Ovary (tissue), 3 donors: ENCODE results near the gene PDE7B.

Source experiments
- EP300 ChIP-seq: sonication (generic); formaldehyde crosslinking; IDR thresholded peaks from one replicate; pipeline ENCODE4 v1.6.1; 2017; ENCODE audit warnings: antibody characterized with exemption
- POLR2A ChIP-seq: fragments of 450-650 bp; IDR thresholded peaks from one replicate; pipeline ENCODE4 v1.6.1; 2017; ENCODE audit warnings: antibody characterized with exemption, mild to moderate bottlenecking, moderate library complexity
- TF ChIP-seq, protein P1 (sequence below), 3 donors: fragments of 450-650 bp in 2 of 3; fragments of 200-600 bp in 1 of 3; IDR thresholded peaks; one replicate each; pipeline versions ENCODE4 v1.5.1 to v1.8.0; 2016 to 2022; ENCODE audit warnings: antibody characterized with exemption in 3 of 3, mild to moderate bottlenecking in 1 of 3
- donor health status: DM: no; HTN: no; CAD: no.

DNA sequence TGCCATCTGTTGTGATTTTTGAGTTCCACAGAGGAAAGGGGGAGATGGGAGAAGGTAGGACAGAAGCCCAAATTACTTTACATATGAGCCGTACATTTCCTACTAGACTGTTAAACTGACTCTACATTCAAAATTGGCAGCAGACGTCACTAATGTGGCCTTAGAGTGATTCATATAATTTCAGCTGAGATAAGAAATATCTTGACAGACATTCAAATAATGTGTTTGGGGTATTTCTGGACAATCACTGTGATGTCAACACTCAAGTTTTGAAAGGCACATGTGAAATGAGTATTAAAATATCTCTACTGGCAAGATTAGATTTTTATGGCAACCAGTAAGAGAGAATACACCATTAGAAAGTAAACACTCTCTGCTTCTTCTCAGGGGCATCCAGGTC is 294.6 kb downstream of the PDE7B start:
- TF ChIP-seq, protein P1, sequence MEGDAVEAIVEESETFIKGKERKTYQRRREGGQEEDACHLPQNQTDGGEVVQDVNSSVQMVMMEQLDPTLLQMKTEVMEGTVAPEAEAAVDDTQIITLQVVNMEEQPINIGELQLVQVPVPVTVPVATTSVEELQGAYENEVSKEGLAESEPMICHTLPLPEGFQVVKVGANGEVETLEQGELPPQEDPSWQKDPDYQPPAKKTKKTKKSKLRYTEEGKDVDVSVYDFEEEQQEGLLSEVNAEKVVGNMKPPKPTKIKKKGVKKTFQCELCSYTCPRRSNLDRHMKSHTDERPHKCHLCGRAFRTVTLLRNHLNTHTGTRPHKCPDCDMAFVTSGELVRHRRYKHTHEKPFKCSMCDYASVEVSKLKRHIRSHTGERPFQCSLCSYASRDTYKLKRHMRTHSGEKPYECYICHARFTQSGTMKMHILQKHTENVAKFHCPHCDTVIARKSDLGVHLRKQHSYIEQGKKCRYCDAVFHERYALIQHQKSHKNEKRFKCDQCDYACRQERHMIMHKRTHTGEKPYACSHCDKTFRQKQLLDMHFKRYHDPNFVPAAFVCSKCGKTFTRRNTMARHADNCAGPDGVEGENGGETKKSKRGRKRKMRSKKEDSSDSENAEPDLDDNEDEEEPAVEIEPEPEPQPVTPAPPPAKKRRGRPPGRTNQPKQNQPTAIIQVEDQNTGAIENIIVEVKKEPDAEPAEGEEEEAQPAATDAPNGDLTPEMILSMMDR (IDR thresholded peaks at IDR 0.05) = no peak
- no peak for TF ChIP-seq EP300
- TF ChIP-seq POLR2A = no peak
